GM23248 (cell line): Measurements from ENCODE around the gene ZNF57. TPM values are rescaled to one million over a fixed set of nuclear protein-coding genes. Genes with fewer than 3 reads are reported as not detected.
"Not testable (repeated sequence)": the region's sequence is repeated elsewhere in the genome, so short reads cannot be mapped to it uniquely, and the experiment has no call there.

ENCODE experiments used
- DNase-seq: peaks from one replicate; pipeline ENCODE4 v3.0.0-alpha.2; 2015
- H2AFZ ChIP-seq: fragments of 200-600 bp; sonication (generic); 2 replicates; pipeline ENCODE4 v1.6.1; 2016; ENCODE audit warnings: antibody characterized with exemption
- H3F3A ChIP-seq: fragments of 200-600 bp; sonication (generic); 2 replicates; pipeline ENCODE4 v1.6.1; 2016; ENCODE audit warnings: mild to moderate bottlenecking, antibody characterized with exemption, mixed run types; ENCODE audit not compliant: insufficient read depth
- H3K27ac ChIP-seq: fragments of 200-600 bp; sonication (generic); 2 replicates; pipeline ENCODE4 v1.5.1; 2016; ENCODE audit warnings: mild to moderate bottlenecking
- H3K27me3 ChIP-seq: fragments of 200-600 bp; sonication (generic); replicated peaks from 2 replicates; pipeline ENCODE4 v1.6.1; 2016; ENCODE audit warnings: mild to moderate bottlenecking; ENCODE audit not compliant: insufficient read depth
- H3K36me3 ChIP-seq: fragments of 200-600 bp; sonication (generic); 2 replicates; pipeline ENCODE4 v1.6.1; 2016; ENCODE audit warnings: low read depth, mild to moderate bottlenecking
- H3K4me1 ChIP-seq: fragments of 200-600 bp; sonication (generic); 2 replicates; pipeline ENCODE4 v1.6.1; 2016; ENCODE audit warnings: mild to moderate bottlenecking; ENCODE audit not compliant: insufficient read depth
- H3K4me2 ChIP-seq: fragments of 200-600 bp; sonication (generic); one replicate; pipeline ENCODE4 v1.6.1; 2016; ENCODE audit warnings: mild to moderate bottlenecking; ENCODE audit not compliant: unreplicated experiment
- H3K4me3 ChIP-seq: fragments of 200-600 bp; sonication (generic); 2 replicates; pipeline ENCODE4 v1.5.1; 2016; ENCODE audit warnings: mild to moderate bottlenecking
- H3K79me2 ChIP-seq: fragments of 200-600 bp; sonication (generic); 2 replicates; pipeline ENCODE4 v1.6.1; 2016; ENCODE audit warnings: mild to moderate bottlenecking; ENCODE audit not compliant: insufficient read depth
- H3K9ac ChIP-seq: fragments of 200-600 bp; sonication (generic); 2 replicates; pipeline ENCODE4 v1.6.1; 2016; ENCODE audit warnings: mild to moderate bottlenecking
- H3K9me2 ChIP-seq: fragments of 200-600 bp; sonication (generic); 2 replicates; pipeline ENCODE4 v1.6.1; 2016; ENCODE audit warnings: mixed run types, mild to moderate bottlenecking, moderate library complexity; ENCODE audit not compliant: insufficient read depth
- H3K9me3 ChIP-seq: fragments of 200-600 bp; sonication (generic); one replicate; pipeline ENCODE4 v1.6.1; 2017; ENCODE audit warnings: low read depth
- H4K20me1 ChIP-seq: fragments of 200-600 bp; sonication (generic); 2 replicates; pipeline ENCODE4 v1.6.0; 2016; ENCODE audit not compliant: insufficient read depth
- EZH2 ChIP-seq: fragments of 200-600 bp; sonication (generic); IDR thresholded peaks from 2 replicates; pipeline ENCODE4 v1.6.1; 2018; ENCODE audit warnings: antibody characterized with exemption, mild to moderate bottlenecking; ENCODE audit not compliant: insufficient read depth, poor library complexity, severe bottlenecking
- EZH2phosphoT487 ChIP-seq: fragments of 200-600 bp; sonication (generic); IDR thresholded peaks from 2 replicates; pipeline ENCODE4 v1.6.1; 2018; ENCODE audit warnings: antibody characterized with exemption, moderate library complexity, mild to moderate bottlenecking, low read depth; ENCODE audit not compliant: insufficient read depth
- WGBS, 2 experiments: methylation state at CpG; one replicate each; pipeline ENCODE4 v1.1.6; 2015 to 2017; ENCODE audit warnings: low lambda C conversion rate in 2 of 2, low coverage in 1 of 2; ENCODE audit errors: missing lambda C conversion rate in 2 of 2; 5-methylcytosine and 5-hydroxymethylcytosine counted together
- in situ Hi-C: fragments of 300-500 bp; cut with MboI; formaldehyde crosslinking; loops from 2 replicates; pipeline ENCODE4 v1.15.0; 2020
- polyA plus RNA-seq: library from polyadenylated mRNA; unstranded; fragments of >200 nt; fragmentation: Nextera tagmentation; extraction: Ambion mirVana; gene quantifications from 2 replicates; pipeline ENCODE4 v1.2.1, GENCODE V29; 2016
- total RNA-seq: library from RNA; depleted of rRNA; stranded (reverse); fragments of >200 nt; shearing (Covaris generic); gene quantifications from 2 replicates; pipeline ENCODE4 v1.2.3, GENCODE V29; 2014

Gene ZNF57
- total and polyA plus RNA-seq, 2 experiments from 2014 or later: 1.7 to 1.9 TPM

- no peaks in the 10 kb centered on the region for H3K9me2 ChIP-seq
- peak overlapping the region; percentile 49 for H2AFZ ChIP-seq
- H3K27ac ChIP-seq: no peak overlapping the region
- no peak for TF ChIP-seq EZH2
- no peak for TF ChIP-seq EZH2phosphoT487
- in situ Hi-C loops: no loop called here
- no peaks in the 10 kb centered on the region for H4K20me1 ChIP-seq
- H3K4me2 ChIP-seq: no peak overlapping the region
- DNase-seq: peak; percentile 36
- H3K4me3 ChIP-seq: peak overlapping the region; percentile 57
- no peaks in the 10 kb centered on the region for H3K79me2 ChIP-seq
- H3K9me3 ChIP-seq: no peaks in the 10 kb centered on the region
- H3F3A ChIP-seq: peaks cover 4% of the 10 kb centered on the region; the same call in 1 of the 2 replicates
- H3K36me3 ChIP-seq: no peaks in the 10 kb centered on the region
- 32 to 34% methylated on average over 30 to 36 of the region's 37 CpGs for WGBS, 2 experiments
- H3K4me1 ChIP-seq: no peaks in the 10 kb centered on the region
- no peak overlapping the region for H3K9ac ChIP-seq
- no peaks in the 10 kb centered on the region for H3K27me3 ChIP-seq
Observed at GRCh38 chr19:2888731-2889224, 11.9 kb upstream of the ZNF57 start.

GRCh38 chr19:2890531-2890930 is 10.2 kb upstream of the ZNF57 start:
- H3K9ac ChIP-seq, H3F3A ChIP-seq, H3K79me2 ChIP-seq, H2AFZ ChIP-seq, H3K9me2 ChIP-seq, H3K4me1 ChIP-seq, H4K20me1 ChIP-seq, H3K9me3 ChIP-seq, H3K4me2 ChIP-seq, in situ Hi-C loops, H3K27me3 ChIP-seq, H3K27ac ChIP-seq, H3K36me3 ChIP-seq, H3K4me3 ChIP-seq: not testable (repeated sequence)
- WGBS, 2 experiments: 29% methylated on average over 8 of the region's 8 CpGs
- DNase-seq: peak; percentile 34

GRCh38 chr19:2896694-2897093 is 4.0 kb upstream of the ZNF57 start:
- no peaks in the 10 kb centered on the region for H3K9me3 ChIP-seq
- no peaks in the 10 kb centered on the region for H3K27me3 ChIP-seq
- H3K4me3 ChIP-seq: no peak overlapping the region
- no peak overlapping the region for H2AFZ ChIP-seq
- H3K36me3 ChIP-seq: no peaks in the 10 kb centered on the region
- H3K79me2 ChIP-seq: peaks cover 6% of the 10 kb centered on the region; the same call in 1 of the 2 replicates
- WGBS, 2 experiments: 48 to 53% methylated on average over 8 of the region's 8 CpGs
- no peak overlapping the region for H3K4me2 ChIP-seq
- DNase-seq: no peak
- H3F3A ChIP-seq: no peaks in the 10 kb centered on the region
- no peaks in the 10 kb centered on the region for H4K20me1 ChIP-seq
- no peaks in the 10 kb centered on the region for H3K4me1 ChIP-seq
- H3K9ac ChIP-seq: no peak overlapping the region
- in situ Hi-C loops: no loop called here
- TF ChIP-seq EZH2 (no peak), EZH2phosphoT487 (no peak)
- no peaks in the 10 kb centered on the region for H3K9me2 ChIP-seq
- no peak overlapping the region for H3K27ac ChIP-seq

DNA sequence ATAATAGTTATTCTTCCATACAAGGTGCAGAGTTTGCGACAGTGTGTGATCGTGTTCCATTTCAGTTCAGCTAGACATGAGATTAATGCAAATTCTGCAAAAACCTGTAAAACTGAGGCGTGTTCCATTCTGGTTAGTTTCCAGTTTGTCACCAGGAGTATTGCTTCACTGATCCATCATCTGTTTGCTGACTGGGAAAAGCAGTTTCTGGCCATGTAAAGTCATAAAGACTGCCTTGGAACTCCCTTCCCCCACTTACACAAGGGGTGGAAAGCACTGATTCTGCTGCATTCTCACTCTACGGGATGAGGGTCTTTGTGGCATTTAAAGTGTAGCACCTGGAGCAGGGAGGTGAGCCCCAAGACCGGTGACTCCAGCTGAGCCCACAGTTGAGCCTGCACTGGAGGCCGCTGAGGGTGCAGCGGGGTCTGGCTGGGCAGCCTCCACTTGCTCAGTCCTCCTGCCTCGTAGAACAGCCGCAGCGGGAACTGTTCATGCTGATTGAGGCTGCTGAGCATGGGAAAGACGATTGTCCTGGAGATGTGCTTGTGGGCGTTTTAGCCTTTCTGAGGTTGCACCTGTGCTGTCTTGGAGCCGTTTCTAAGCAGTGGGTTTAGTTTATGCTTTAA is 2.0 kb downstream of the ZNF57 start:
- no peak overlapping the region for H3K9ac ChIP-seq
- H3K79me2 ChIP-seq: peaks cover 18% of the 10 kb centered on the region
- H3K36me3 ChIP-seq: no peaks in the 10 kb centered on the region
- in situ Hi-C loops: no loop called here
- no peak for TF ChIP-seq EZH2phosphoT487
- TF ChIP-seq EZH2: no peak
- H3K27me3 ChIP-seq: no peaks in the 10 kb centered on the region
- no peaks in the 10 kb centered on the region for H3K4me1 ChIP-seq
- no peaks in the 10 kb centered on the region for H3K9me2 ChIP-seq
- peak; percentile 17 for DNase-seq
- H3K27ac ChIP-seq: no peak overlapping the region
- no peak overlapping the region for H3K4me3 ChIP-seq
- H3K4me2 ChIP-seq: no peak overlapping the region
- H4K20me1 ChIP-seq: no peaks in the 10 kb centered on the region
- 81 to 82% methylated on average over 13 of the region's 13 CpGs for WGBS, 2 experiments
- no peak overlapping the region for H2AFZ ChIP-seq
- peaks cover 6% of the 10 kb centered on the region for H3F3A ChIP-seq
- no peaks in the 10 kb centered on the region for H3K9me3 ChIP-seq

GRCh38 chr19:2903326-2903725 is 2.6 kb downstream of the ZNF57 start:
- H3K27me3 ChIP-seq, H3K27ac ChIP-seq, H2AFZ ChIP-seq, H3K36me3 ChIP-seq, in situ Hi-C loops, DNase-seq, H4K20me1 ChIP-seq, H3K9me2 ChIP-seq, H3K9ac ChIP-seq, H3K4me2 ChIP-seq, H3K9me3 ChIP-seq, H3K4me3 ChIP-seq, H3K4me1 ChIP-seq: not testable (repeated sequence)
- Histone ChIP-seq H3F3A (peaks cover 11% of the 10 kb centered on the region), H3K79me2 (peaks cover 18% of the 10 kb centered on the region)
- 94 to 95% methylated on average over 12 to 13 of the region's 13 CpGs for WGBS, 2 experiments
